ENCODE results near the gene MID2. TPM values are rescaled to one million over a fixed set of nuclear protein-coding genes. Genes with fewer than 3 reads are reported as not detected.

The MID2 gene
- total RNA-seq, 1 experiment from 2014 or later: 1.6 TPM

GRCh38 chrX:107823042-107823441, 2.6 kb upstream of the MID2 start:
- no peak overlapping the region for H2BK120ac ChIP-seq (ENCODE audit: low read depth, low read length, poor library complexity, severe bottlenecking)
- H2AK5ac ChIP-seq (ENCODE audit: insufficient read length, low read length): no peak overlapping the region
- H3K79me1 ChIP-seq (ENCODE audit: insufficient read depth, low read depth, low read length, poor library complexity, severe bottlenecking): no peaks in the 10 kb centered on the region
- no peak overlapping the region for H2BK20ac ChIP-seq (ENCODE audit: low read depth, low read length, poor library complexity, severe bottlenecking)
- DNase-seq: no peak
- TF ChIP-seq CTCF (conservative IDR thresholded peaks at IDR 0.05): no peak
- H3K4me2 ChIP-seq (ENCODE audit: insufficient read depth, insufficient read length, low read length): no peak overlapping the region
- no peak overlapping the region for H3K18ac ChIP-seq (ENCODE audit: insufficient read length, low read depth, low read length)
- peaks cover 23% of the 10 kb centered on the region for H3K9me3 ChIP-seq (ENCODE audit: control insufficient read depth, low read depth, low read length)
- Mint-ChIP-seq H3K9me3 (peaks cover 18 to 54% of the 10 kb centered on the region in 2 experiments), H3K27me3 (ENCODE audit: low read depth) (peaks cover 44% of the 10 kb centered on the region), H3K4me3 (no peak overlapping the region), H3K27ac (no peak overlapping the region), H3K4me1 (peaks cover 7 to 10% of the 10 kb centered on the region in 2 experiments; a peak in 2 of 4 replicates), H3K36me3 (ENCODE audit: insufficient read depth in 1 of 3, low read depth in 3 of 3) (peaks cover 0 to 7% (median 0%) of the 10 kb centered on the region in 3 experiments; a peak in 3 of 7 replicates)
- no peak overlapping the region for H4K5ac ChIP-seq (ENCODE audit: insufficient read length, low read depth, low read length)
- H3K27me3 ChIP-seq (ENCODE audit: insufficient read depth, low read length): peaks cover 10% of the 10 kb centered on the region; the same call in 1 of the 2 replicates
- H3K9ac ChIP-seq (ENCODE audit: extremely low read depth, insufficient read length, low read length): no peak overlapping the region
- no peak overlapping the region for H2AFZ ChIP-seq (ENCODE audit: low read length)
- no peak overlapping the region for H4K91ac ChIP-seq (ENCODE audit: insufficient read length, low read depth, low read length)
- no peak overlapping the region for H3K14ac ChIP-seq (ENCODE audit: insufficient read depth, low read length)
- H2BK12ac ChIP-seq (ENCODE audit: insufficient read length, low read depth, low read length): no peak overlapping the region
- H3K4ac ChIP-seq (ENCODE audit: low read depth, low read length): no peak overlapping the region
- H3K79me2 ChIP-seq (ENCODE audit: insufficient read depth, low read length): no peaks in the 10 kb centered on the region
- H4K8ac ChIP-seq (replicated peaks; ENCODE audit: insufficient read length, low read depth, low read length): no peak overlapping the region
- H3K56ac ChIP-seq (ENCODE audit: insufficient read length, low read depth, low read length): no peak overlapping the region
- no peak overlapping the region for H3K27ac ChIP-seq (ENCODE audit: insufficient read length, low read depth, low read length)
- no peak overlapping the region for H3K23ac ChIP-seq (ENCODE audit: insufficient read length, low read depth, low read length)
- WGBS (ENCODE audit: extremely low coverage, insufficient read length, low lambda C conversion rate): no CpG with 5 or more reads among the region's 2 CpGs
- no peaks in the 10 kb centered on the region for H4K20me1 ChIP-seq (ENCODE audit: control insufficient read depth, insufficient read depth, insufficient read length)
- no peak overlapping the region for H2BK15ac ChIP-seq (ENCODE audit: low read depth, low read length)
- H2BK5ac ChIP-seq (ENCODE audit: insufficient read length, low read length): no peak overlapping the region
- H3T11ph ChIP-seq (ENCODE audit: low read length): no peak overlapping the region
- peaks cover 8% of the 10 kb centered on the region for H3K23me2 ChIP-seq (ENCODE audit: insufficient read length, low read depth, low read length, poor library complexity, severe bottlenecking)
- H3K4me1 ChIP-seq (ENCODE audit: insufficient read depth, low read length): no peaks in the 10 kb centered on the region

Data from H9 (cell line).